ENCODE measurements around the gene STK24.

- TF ChIP-seq CTCF (IDR thresholded peaks at IDR 0.05) (no peak), POLR2A (IDR thresholded peaks at IDR 0.05) (no peak)
Observed at GRCh38 chr13:98457053-98457452, 119.9 kb downstream of the STK24 start.
